T47D (cell line): Measurements from ENCODE around the gene C2CD5.
A peak's percentile ranks its signal among the peaks of the same experiment; 100 is the strongest.
"Not testable (repeated sequence)": the region's sequence is repeated elsewhere in the genome, so short reads cannot be mapped to it uniquely, and the experiment has no call there.

Experiments used
- DNase-seq, 2 experiments: peaks; one replicate each; pipeline versions ENCODE4 v3.0.0 to v3.0.0-alpha.2; 2011 to 2012; ENCODE audit warnings: low read depth in 1 of 2, low spot score in 1 of 2
- JUND ChIP-seq: IDR thresholded peaks from 2 replicates; pipeline ENCODE4 v1.6.1; 2012; ENCODE audit warnings: low read depth
- in situ Hi-C: cut with HindIII; loops from 2 replicates; pipeline ENCODE4 v1.10.0; 2016; ENCODE audit warnings: low sequenced_read_pairs, low pct_unique_long_range_greater_than_20kb

C2CD5 gene

DNA sequence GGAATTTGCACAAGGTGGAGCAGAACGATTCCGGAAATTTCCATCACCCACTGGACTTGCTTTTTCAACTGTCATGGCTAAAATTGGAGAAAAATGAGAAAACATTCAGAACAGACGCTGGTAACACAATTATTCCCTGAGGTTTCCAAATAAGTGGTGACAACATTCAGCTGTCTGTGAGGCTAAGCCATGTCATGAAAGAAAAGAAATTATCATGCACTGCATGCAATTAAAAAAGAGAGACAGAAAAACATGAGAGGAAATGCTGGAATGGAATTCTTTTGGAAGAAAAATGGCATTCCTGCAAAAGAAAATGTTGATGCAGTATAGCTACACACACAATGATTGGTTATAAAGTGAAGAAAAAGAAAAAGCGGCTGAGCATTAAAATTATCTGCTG lies 87.3 kb downstream of the C2CD5 start:
- in situ Hi-C loops: no loop called here

DNA sequence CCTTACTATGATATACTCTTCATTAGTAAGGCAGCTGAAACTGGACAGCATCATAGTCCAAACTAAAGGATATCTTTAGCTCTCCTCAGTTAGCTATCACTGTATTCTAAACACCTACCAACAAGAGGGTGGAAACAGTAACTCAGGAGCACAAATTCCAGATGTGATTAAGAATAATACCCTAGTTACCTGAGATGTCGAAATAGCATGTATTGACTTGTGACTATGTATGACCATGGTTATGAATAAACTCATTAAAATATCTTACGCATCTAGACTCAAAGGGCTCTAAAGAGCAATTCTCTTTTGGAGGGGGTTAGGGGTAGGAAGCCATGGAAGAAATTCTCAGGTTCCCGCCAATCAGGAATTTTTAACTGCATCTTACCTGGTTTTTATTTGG lies 90.8 kb downstream of the C2CD5 start:
- TF ChIP-seq JUND: no peak
- in situ Hi-C loops: no loop called here
- DNase-seq: no peak

More for the DNA sequence above, 87.3 kb downstream of the C2CD5 start:
- no peak for DNase-seq
- TF ChIP-seq JUND: no peak

- DNase-seq: no peak
- in situ Hi-C loops: no loop called here
- TF ChIP-seq JUND: no peak
Measured at GRCh38 chr12:22447223-22447622, 97.1 kb downstream of the C2CD5 start.

DNA sequence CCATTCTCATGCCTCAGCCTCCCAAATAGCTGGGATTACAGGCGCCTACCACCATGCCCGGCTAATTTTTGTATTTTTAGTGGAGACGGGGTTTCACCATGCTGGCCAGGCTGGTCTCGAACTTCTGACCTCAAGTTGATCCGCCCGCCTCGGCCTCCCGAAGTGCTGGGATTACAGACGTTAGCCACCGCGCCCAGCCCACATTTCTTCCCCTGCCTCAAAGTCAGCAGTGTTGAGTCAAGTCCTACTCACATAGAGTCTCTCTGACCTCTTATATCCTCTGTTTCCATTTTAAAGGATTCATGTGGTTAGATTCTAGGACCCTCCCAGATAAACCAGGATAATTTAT lies 100.1 kb downstream of the C2CD5 start:
- in situ Hi-C loops, DNase-seq: not testable (repeated sequence)

DNA sequence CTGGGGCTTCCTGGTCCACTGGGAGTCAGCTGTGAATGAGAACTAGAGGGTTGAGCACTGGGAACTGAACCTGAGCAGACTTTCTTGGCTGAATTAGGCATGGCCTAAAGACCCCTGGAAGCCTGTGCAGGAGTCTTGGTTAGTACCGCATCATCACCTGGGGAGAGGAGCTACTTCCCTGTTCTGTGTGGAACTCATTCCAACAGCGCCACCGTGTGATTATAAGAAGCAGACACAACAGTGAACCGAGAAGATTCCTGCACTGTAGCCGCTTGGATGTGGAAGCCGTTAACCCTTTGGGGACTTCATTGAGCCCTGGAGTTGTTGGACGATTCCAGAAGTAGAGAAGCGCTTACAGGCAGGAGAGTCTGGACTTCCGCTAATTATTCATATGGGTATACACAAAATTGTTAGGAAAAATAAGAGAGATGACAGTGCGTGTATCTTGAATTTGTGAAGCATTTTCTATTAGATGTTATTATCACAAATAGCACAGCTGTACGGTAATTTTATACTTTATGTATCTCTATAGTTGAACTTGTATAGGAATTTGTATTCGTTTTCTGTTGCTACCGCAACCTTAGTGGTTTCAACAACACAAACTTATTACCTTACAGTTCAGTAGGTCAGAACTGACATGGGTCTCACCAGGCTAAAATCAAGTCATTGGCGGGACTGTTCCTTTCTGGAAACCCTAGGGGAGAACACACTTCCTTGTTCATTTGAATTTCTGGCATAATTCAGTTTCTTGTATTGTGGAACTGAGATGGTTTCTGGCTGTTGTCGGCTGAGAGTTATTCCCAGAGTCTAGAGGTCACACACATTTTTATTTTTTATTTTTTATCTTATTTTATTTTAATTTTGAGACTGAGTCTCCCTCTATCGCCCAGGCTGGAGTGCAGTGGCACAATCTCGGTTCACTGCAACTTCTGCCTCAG lies 100.7 kb downstream of the C2CD5 start:
- in situ Hi-C loops: no loop called here
- TF ChIP-seq JUND: no peak
- peak; percentile 38 to 94 for DNase-seq

DNA sequence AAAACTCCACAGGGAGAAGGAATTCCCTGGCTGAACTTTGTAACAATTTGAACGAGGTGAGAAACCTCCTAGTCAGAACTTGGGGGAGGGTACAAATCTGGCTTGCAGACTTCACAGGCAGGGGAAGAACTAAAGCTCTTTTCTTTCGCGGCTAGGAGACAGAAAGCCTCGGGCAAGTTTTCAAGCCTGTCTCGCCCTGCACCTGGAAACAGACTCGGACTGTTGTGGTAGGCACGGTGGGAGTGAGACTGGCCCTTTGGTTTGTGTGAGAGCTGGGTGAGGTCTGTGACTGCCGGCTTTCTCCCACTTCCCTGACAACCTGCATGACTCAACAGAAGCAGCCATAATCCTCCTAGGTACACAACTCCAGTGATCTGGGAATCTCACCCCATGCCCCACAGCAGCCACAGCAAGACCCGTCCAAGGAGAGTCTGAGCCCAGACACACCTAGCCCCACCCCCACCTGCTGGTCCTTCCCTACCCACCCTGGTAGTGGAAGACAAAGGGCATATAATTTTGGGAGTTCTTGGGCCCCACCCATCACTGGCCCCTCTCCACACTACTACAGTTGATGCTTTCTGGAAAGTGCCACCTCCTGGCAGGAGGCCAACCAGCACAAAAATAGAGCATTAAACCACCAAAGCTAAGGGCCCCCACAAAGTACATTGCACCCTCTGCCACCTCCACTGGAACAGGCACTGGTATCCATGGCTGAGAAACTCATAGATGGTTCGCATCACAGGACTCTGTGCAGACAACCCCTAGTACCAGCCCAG lies 107.1 kb downstream of the C2CD5 start:
- DNase-seq: peak in 1 of 2 experiments; percentile 62
- in situ Hi-C loops: no loop called here
- TF ChIP-seq JUND: no peak

DNA sequence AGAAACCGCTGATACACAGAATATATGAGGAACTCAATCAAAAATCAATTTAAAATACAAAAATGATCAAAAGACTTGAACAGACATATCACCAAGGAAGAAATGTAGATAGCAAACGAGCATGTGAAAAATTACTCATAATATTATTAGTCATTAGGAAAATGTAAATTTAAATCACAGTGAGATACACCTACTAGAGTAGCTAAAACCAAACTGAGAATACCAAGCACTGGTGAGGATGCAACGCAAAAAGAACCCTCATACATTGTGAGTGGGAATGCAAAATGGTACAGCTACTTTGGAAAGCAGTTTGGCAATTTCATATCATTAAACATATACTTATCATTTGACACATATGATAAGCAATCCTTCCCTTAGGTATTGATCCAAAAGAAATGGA lies 108.8 kb downstream of the C2CD5 start:
- TF ChIP-seq JUND: no peak
- in situ Hi-C loops: no loop called here
- DNase-seq: no peak

- no peak for TF ChIP-seq JUND
- DNase-seq: no peak
- in situ Hi-C loops: no loop called here
Measured at GRCh38 chr12:22431693-22432251, 112.6 kb downstream of the C2CD5 start.

- in situ Hi-C loops: no loop called here
- TF ChIP-seq JUND: no peak
- DNase-seq: no peak
Measured at GRCh38 chr12:22416801-22417200, 127.5 kb downstream of the C2CD5 start.

DNA sequence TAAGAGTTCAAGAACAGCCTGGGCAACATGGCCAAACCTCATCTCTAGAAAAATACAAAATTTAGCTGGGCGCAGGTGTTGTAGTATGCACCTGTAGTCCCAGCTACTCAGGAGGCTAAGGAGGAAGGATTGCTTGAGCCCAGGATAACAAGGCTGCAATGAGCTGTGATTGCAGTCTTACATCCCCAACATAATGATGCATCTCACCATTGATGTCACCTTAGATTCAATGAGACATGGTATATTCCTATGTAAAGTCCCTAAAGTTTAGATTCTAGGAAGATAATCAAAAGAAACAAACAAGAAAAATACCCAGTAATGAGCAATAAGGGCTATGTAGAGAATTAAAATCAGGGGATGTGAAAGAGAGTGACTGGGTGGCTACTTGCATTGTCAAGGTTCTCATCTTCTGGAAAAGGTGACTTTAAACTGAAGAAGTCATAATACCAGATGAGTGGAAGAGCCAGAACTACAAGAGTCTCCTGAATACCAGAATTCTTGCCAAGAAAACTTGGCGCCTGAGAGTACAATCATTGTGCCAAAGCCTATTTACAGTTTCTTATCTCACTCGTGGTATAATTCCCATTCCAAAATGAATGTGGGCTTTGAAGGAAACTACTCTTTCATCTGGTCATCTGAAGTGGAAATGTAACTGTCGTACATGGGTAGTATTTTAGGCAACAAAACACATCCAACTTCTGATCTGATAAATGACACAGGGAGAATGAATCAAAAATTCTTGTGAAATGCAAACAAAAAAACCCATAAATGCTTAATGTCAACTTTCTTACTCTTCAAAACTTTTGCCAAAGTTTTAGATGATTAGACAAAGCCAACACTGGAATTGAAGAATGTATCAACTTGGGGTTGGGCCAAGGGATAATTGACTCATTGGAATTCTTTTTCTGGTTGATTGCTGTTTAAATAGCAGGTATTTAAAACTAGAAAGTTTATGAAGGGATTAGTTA lies 128.7 kb downstream of the C2CD5 start:
- peak; percentile 97 for TF ChIP-seq JUND
- DNase-seq: peak in 1 of 2 experiments; percentile 99
- in situ Hi-C loops: no loop called here

DNA sequence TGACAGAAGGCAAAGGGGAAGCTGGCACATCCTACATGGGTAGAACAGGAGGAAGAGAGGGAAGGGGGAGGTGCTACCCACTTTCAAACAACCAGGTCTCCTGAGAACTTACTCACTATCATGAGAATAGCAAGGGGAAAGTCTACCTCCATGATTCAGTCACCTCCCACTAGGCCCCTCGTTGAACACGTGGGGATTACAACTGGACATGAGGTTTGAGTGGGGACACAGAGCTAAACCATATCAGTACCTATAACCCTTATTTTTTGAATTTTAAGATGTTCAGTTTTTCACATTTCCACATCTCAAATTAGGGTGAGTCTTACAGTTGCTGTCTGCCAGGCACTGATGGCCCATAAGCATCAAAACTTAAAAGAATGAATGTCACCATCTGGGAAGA lies 129.6 kb downstream of the C2CD5 start:
- in situ Hi-C loops: no loop called here
- TF ChIP-seq JUND: no peak

DNA sequence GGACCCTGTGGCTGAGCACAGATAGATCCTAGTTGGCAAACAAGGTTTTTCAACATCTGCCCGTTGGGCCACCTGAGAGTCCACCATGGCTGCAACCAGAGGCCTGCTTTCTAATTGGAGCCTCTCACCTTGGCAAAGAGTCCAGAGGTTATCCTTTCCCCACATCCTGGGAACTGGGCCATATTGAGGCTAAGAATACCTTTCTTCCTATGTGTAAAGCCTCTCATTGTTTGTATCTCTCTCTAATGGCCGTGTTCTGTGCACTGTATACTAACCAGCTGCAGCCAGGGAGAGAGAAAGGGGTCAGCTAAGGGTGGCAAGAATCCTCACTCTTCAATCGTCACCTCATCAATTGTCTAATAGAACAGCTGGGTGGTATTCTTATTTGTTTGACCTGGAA lies 130.8 kb downstream of the C2CD5 start:
- in situ Hi-C loops: no loop called here
- no peak for DNase-seq
- no peak for TF ChIP-seq JUND

More for the DNA sequence above, 129.6 kb downstream of the C2CD5 start:
- no peak for DNase-seq
